Fibroblast of the aortic adventitia (primary cell): ENCODE measurements around the gene COL11A2. TPM values are rescaled to one million over a fixed set of nuclear protein-coding genes. Genes with fewer than 3 reads are reported as not detected.
A peak's percentile ranks its signal among the peaks of the same experiment; 100 is the strongest.

ENCODE experiments used
- DNase-seq: peaks from one replicate; pipeline ENCODE4 v3.0.0-alpha.2; 2010; ENCODE audit warnings: low read depth
- H3K4me3 ChIP-seq: 2 replicates; pipeline ENCODE4 v1.5.1; 2011; ENCODE audit warnings: low read depth, mild to moderate bottlenecking, control low read depth, low read length, moderate library complexity
- CTCF ChIP-seq: IDR thresholded peaks from 2 replicates; pipeline ENCODE4 v1.5.1; 2011; ENCODE audit warnings: mild to moderate bottlenecking, low read length, control low read depth, inconsistent platforms; ENCODE audit not compliant: insufficient read depth
- total RNA-seq: library from RNA; depleted of rRNA; stranded (reverse); fragments of >200 nt; gene quantifications from 2 replicates; pipeline ENCODE4 v1.2.3, GENCODE V29; 2012; ENCODE audit warnings: low replicate concordance

COL11A2 gene
- total RNA-seq, 1 donor = 0.09 TPM

- no peak for DNase-seq
- H3K4me3 ChIP-seq = no peak overlapping the region
- no peak for TF ChIP-seq CTCF
Measured at GRCh38 chr6:33124525-33124901, 67.8 kb downstream of the COL11A2 start.

GRCh38 chr6:33123732-33124524 is 68.3 kb downstream of the COL11A2 start:
- peak; percentile 47 for DNase-seq
- peak; percentile 53 for TF ChIP-seq CTCF

GRCh38 chr6:33123181-33123580 is 69.1 kb downstream of the COL11A2 start:
- TF ChIP-seq CTCF = no peak
- no peak for DNase-seq
- no peak overlapping the region for H3K4me3 ChIP-seq

More at GRCh38 chr6:33123732-33124524, 68.3 kb downstream of the COL11A2 start:
- no peak overlapping the region for H3K4me3 ChIP-seq

- H3K4me3 ChIP-seq = no peak overlapping the region
- DNase-seq = no peak
- no peak for TF ChIP-seq CTCF
Measured at GRCh38 chr6:33120001-33120400, 72.3 kb downstream of the COL11A2 start.

GRCh38 chr6:33118525-33119123 is 73.6 kb downstream of the COL11A2 start:
- H3K4me3 ChIP-seq = no peak overlapping the region
- peak; percentile 65 for TF ChIP-seq CTCF
- peak; percentile 70 for DNase-seq

GRCh38 chr6:33117811-33118277 is 74.4 kb downstream of the COL11A2 start:
- TF ChIP-seq CTCF = no peak
- no peak for DNase-seq
- H3K4me3 ChIP-seq = no peak overlapping the region
